H1 (cell line): Measurements from ENCODE around the gene RTKN2. TPM values are rescaled to one million over a fixed set of nuclear protein-coding genes. Genes with fewer than 3 reads are reported as not detected.

Experiments
- CTCF ChIA-PET: fragments of 300-600 bp; sonication (Branson Sonifier 250); formaldehyde crosslinking; loops from one replicate; lab custom pipeline; 2021; ENCODE audit not compliant: partially characterized antibody; lab: Charles Lee
- POLR2A ChIA-PET: fragments of 300-600 bp; sonication (Branson Sonifier 250); formaldehyde crosslinking; loops from one replicate; lab custom pipeline; 2021; ENCODE audit warnings: inconsistent platforms; ENCODE audit not compliant: partially characterized antibody; lab: Charles Lee
- DNase-seq, 2 experiments: peaks; one replicate each; pipeline versions ENCODE4 v3.0.0 to v3.0.0-alpha.2; 2010 to 2022; ENCODE audit warnings: low spot score in 2 of 2, low read depth in 1 of 2, mixed read lengths in 1 of 2
- FAIRE-seq: peaks from 2 replicates; lab custom pipeline; 2011; peaks lifted over from hg19 to GRCh38; lab: Jason Lieb, UNC
- H2AFZ ChIP-seq: 2 replicates; pipeline ENCODE4 v1.8.1; 2012; ENCODE audit warnings: low read length, inconsistent platforms
- H2AK5ac ChIP-seq: 2 replicates; pipeline ENCODE4 v1.6.1; 2013; ENCODE audit warnings: low read depth, low read length
- H2BK120ac ChIP-seq: replicated peaks from 2 replicates; pipeline ENCODE3; 2013; ENCODE audit warnings: low read depth, low read length, inconsistent platforms
- H2BK12ac ChIP-seq: 2 replicates; pipeline ENCODE4 v1.6.1; 2013; ENCODE audit warnings: low read depth, low read length
- H2BK15ac ChIP-seq: 2 replicates; pipeline ENCODE4 v1.6.1; 2013; ENCODE audit warnings: low read length
- H2BK20ac ChIP-seq: 2 replicates; pipeline ENCODE4 v1.6.1; 2013; ENCODE audit warnings: low read length
- H2BK5ac ChIP-seq: 2 replicates; pipeline ENCODE4 v1.6.1; 2013; ENCODE audit warnings: low read depth, low read length
- H3K14ac ChIP-seq: 2 replicates; pipeline ENCODE4 v1.6.1; 2013; ENCODE audit warnings: inconsistent platforms; ENCODE audit not compliant: insufficient read length
- H3K18ac ChIP-seq: 2 replicates; pipeline ENCODE4 v1.6.1; 2013; ENCODE audit warnings: low read length; ENCODE audit errors: extremely low read depth
- H3K23ac ChIP-seq: 2 replicates; pipeline ENCODE4 v1.6.1; 2013; ENCODE audit warnings: inconsistent platforms; ENCODE audit not compliant: insufficient read length
- H3K23me2 ChIP-seq: 2 replicates; pipeline ENCODE4 v1.6.1; 2013; ENCODE audit warnings: low read depth, low read length
- H3K27ac ChIP-seq: 2 replicates; pipeline ENCODE4 v1.6.1; 2011; ENCODE audit warnings: low read depth, low read length, inconsistent platforms
- H3K27me3 ChIP-seq, 4 experiments: replicated peaks in 1 of 4; 1 replicate in 1 of 4; 2 replicates in 3 of 4; pipeline versions ENCODE4 v1.6.1 to v1.8.1; 2011 to 2013; ENCODE audit warnings: low read length in 3 of 4, mild to moderate bottlenecking in 3 of 4, inconsistent platforms in 2 of 4, mixed read lengths in 2 of 4, moderate library complexity in 1 of 4; ENCODE audit not compliant: control insufficient read depth in 3 of 4, insufficient read depth in 3 of 4; ENCODE audit errors: extremely low read depth in 1 of 4
- H3K36me3 ChIP-seq, 4 experiments: 2 replicates each; pipeline versions ENCODE4 v1.6.1 to v1.8.1; 2011 to 2013; ENCODE audit warnings: mild to moderate bottlenecking in 4 of 4, low read length in 3 of 4, moderate library complexity in 2 of 4, control low read depth in 1 of 4, inconsistent platforms in 1 of 4; ENCODE audit not compliant: insufficient read depth in 4 of 4, control insufficient read depth in 2 of 4
- H3K4ac ChIP-seq: replicated peaks from 2 replicates; pipeline ENCODE3; 2013; ENCODE audit warnings: low read length, low read depth, mixed read lengths, inconsistent platforms; ENCODE audit not compliant: insufficient read length
- H3K4me1 ChIP-seq, 4 experiments: replicated peaks in 1 of 4; 1 replicate in 1 of 4; 2 replicates in 3 of 4; pipeline versions ENCODE4 v1.6.1 to v1.8.1; 2011 to 2013; ENCODE audit warnings: low read length in 3 of 4, inconsistent platforms in 2 of 4, mixed read lengths in 1 of 4; ENCODE audit not compliant: insufficient read depth in 4 of 4, control insufficient read depth in 3 of 4
- H3K4me2 ChIP-seq, 2 experiments: 2 replicates each; pipeline versions ENCODE4 v1.6.1 to v1.8.1; 2011 to 2013; ENCODE audit warnings: low read depth in 2 of 2, low read length in 2 of 2, control low read depth in 1 of 2, inconsistent platforms in 1 of 2, mild to moderate bottlenecking in 1 of 2; ENCODE audit not compliant: insufficient read depth in 1 of 2
- H3K4me3 ChIP-seq, 4 experiments: fragments of 200-600, 300-600 bp in 1 of 4; sonication (generic), shearing (Covaris generic), sonication (Bioruptor Twin) in 1 of 4; 2 replicates each; pipeline versions ENCODE4 v1.5.1 to v1.8.1; 2011 to 2016; ENCODE audit warnings: low read length in 4 of 4, low read depth in 3 of 4, control low read depth in 2 of 4, inconsistent platforms in 2 of 4, mild to moderate bottlenecking in 2 of 4, mixed read lengths in 1 of 4, moderate library complexity in 1 of 4; ENCODE audit not compliant: insufficient read depth in 2 of 4; ENCODE audit errors: extremely low read depth in 1 of 4
- H3K56ac ChIP-seq: replicated peaks from 2 replicates; pipeline ENCODE3; 2013; ENCODE audit warnings: low read depth, mild to moderate bottlenecking, mixed read lengths, low read length, inconsistent platforms; ENCODE audit not compliant: insufficient read length
- H3K79me1 ChIP-seq: 2 replicates; pipeline ENCODE4 v1.6.1; 2013; ENCODE audit warnings: low read depth, low read length, control low read depth
- H3K79me2 ChIP-seq, 2 experiments: 2 replicates each; pipeline versions ENCODE4 v1.6.1 to v1.8.1; 2012 to 2013; ENCODE audit warnings: low read length in 2 of 2, mild to moderate bottlenecking in 2 of 2, inconsistent platforms in 1 of 2; ENCODE audit not compliant: insufficient read depth in 2 of 2, control insufficient read depth in 1 of 2
- H3K9ac ChIP-seq, 4 experiments: replicated peaks in 1 of 4; 1 replicate in 1 of 4; 2 replicates in 3 of 4; pipeline versions ENCODE4 v1.6.1 to v1.8.1; 2011 to 2013; ENCODE audit warnings: low read depth in 3 of 4, low read length in 3 of 4, control low read depth in 2 of 4, mild to moderate bottlenecking in 2 of 4, moderate library complexity in 2 of 4, inconsistent platforms in 1 of 4; ENCODE audit errors: extremely low read depth in 1 of 4
- H3K9me3 ChIP-seq, 2 experiments: 2 replicates each; pipeline versions ENCODE4 v1.6.1 to v1.8.1; 2012 to 2013; ENCODE audit warnings: mild to moderate bottlenecking in 2 of 2, moderate library complexity in 2 of 2, control low read depth in 1 of 2, inconsistent platforms in 1 of 2, low read depth in 1 of 2, low read length in 1 of 2, mixed read lengths in 1 of 2; ENCODE audit not compliant: insufficient read depth in 2 of 2
- H4K20me1 ChIP-seq, 2 experiments: replicated peaks in 1 of 2; 2 replicates each; pipeline versions ENCODE3 to v1.8.1; 2011 to 2013; ENCODE audit warnings: inconsistent platforms in 2 of 2, low read length in 2 of 2, mild to moderate bottlenecking in 1 of 2; ENCODE audit not compliant: insufficient read depth in 2 of 2, control insufficient read depth in 1 of 2
- H4K5ac ChIP-seq: 2 replicates; pipeline ENCODE4 v1.6.1; 2013; ENCODE audit warnings: low read length, low read depth, mixed read lengths, inconsistent platforms; ENCODE audit not compliant: insufficient read length
- H4K8ac ChIP-seq: 2 replicates; pipeline ENCODE4 v1.8.0; 2013; ENCODE audit warnings: mild to moderate bottlenecking, moderate library complexity, low read length, inconsistent platforms; ENCODE audit not compliant: insufficient read depth; ENCODE audit errors: extremely low read depth
- H4K91ac ChIP-seq: replicated peaks from 2 replicates; pipeline ENCODE3; 2013; ENCODE audit warnings: low read length, mixed read lengths, inconsistent platforms; ENCODE audit not compliant: insufficient read length
- CBX5 ChIP-seq: fragments of 300-800, 300-1000 bp; sonication (generic); IDR thresholded peaks from 2 replicates; pipeline ENCODE4 v1.7.1; 2016; ENCODE audit warnings: antibody characterized with exemption, low read length, low read depth
- CBX8 ChIP-seq: fragments of 300-800, 300-1000 bp; sonication (generic); IDR thresholded peaks from 2 replicates; pipeline ENCODE4 v1.7.1; 2016; ENCODE audit warnings: low read depth, low read length, borderline replicate concordance
- CHD2 ChIP-seq: IDR thresholded peaks from 2 replicates; pipeline ENCODE4 v1.6.1; 2012; ENCODE audit warnings: low read length, improper control_type of control experiment
- EGR1 ChIP-seq: IDR thresholded peaks from 2 replicates; pipeline ENCODE4 v1.6.1; 2011; ENCODE audit warnings: low read depth, low read length, borderline replicate concordance
- JUN ChIP-seq: IDR thresholded peaks from 2 replicates; pipeline ENCODE4 v1.6.1; 2011; ENCODE audit warnings: low read depth, mild to moderate bottlenecking, improper control_type of control experiment, low read length
- JUND ChIP-seq: IDR thresholded peaks from 2 replicates; pipeline ENCODE4 v1.6.1; 2011; ENCODE audit warnings: mild to moderate bottlenecking, improper control_type of control experiment, low read length
- KDM1A ChIP-seq: fragments of 200-600, 300-600 bp; sonication (generic); IDR thresholded peaks from 2 replicates; pipeline ENCODE4 v1.7.1; 2016; ENCODE audit warnings: mild to moderate bottlenecking, low read length, borderline replicate concordance
- KDM4A ChIP-seq: IDR thresholded peaks from one replicate; pipeline ENCODE4 v1.7.1; 2012; ENCODE audit warnings: low read depth, mild to moderate bottlenecking, moderate library complexity, low read length, inconsistent platforms; ENCODE audit not compliant: severe bottlenecking
- POU5F1 ChIP-seq: IDR thresholded peaks from 2 replicates; pipeline ENCODE4 v1.6.1; 2011; ENCODE audit warnings: low read depth, mild to moderate bottlenecking, low read length, moderate library complexity
- SIRT6 ChIP-seq: IDR thresholded peaks from one replicate; pipeline ENCODE4 v1.7.1; 2012; ENCODE audit warnings: low read length, inconsistent platforms
- SUZ12 ChIP-seq: fragments of 200-600 bp; sonication (generic); IDR thresholded peaks from 2 replicates; pipeline ENCODE4 v1.6.1; 2012; ENCODE audit warnings: mild to moderate bottlenecking, inconsistent platforms, low read length, moderate library complexity, mixed read lengths
- TAF1 ChIP-seq: IDR thresholded peaks from 2 replicates; pipeline ENCODE4 v1.6.1; 2011; ENCODE audit warnings: mild to moderate bottlenecking, low read depth, low read length
- whole genome bisulfite sequencing, 2 experiments: shearing (Covaris generic) in 1 of 2; methylation state at CpG; one replicate each; pipeline versions ENCODE4 v1.1.6 to v1.1.7; 2013 to 2015; ENCODE audit warnings: low lambda C conversion rate in 2 of 2, mixed read lengths in 2 of 2, inconsistent platforms in 1 of 2, low coverage in 1 of 2, missing lambda C conversion rate in 1 of 2; ENCODE audit not compliant: insufficient replicate concordance in 2 of 2, insufficient coverage in 1 of 2, insufficient read length in 1 of 2; ENCODE audit errors: extremely low coverage in 1 of 2, missing lambda C conversion rate in 1 of 2; 5-methylcytosine and 5-hydroxymethylcytosine counted together
- polyA plus RNA-seq, 7 experiments: library from polyadenylated mRNA; depleted of rRNA in 3 of 7; stranded (reverse) in 5 of 7; unstranded in 2 of 7; fragments of >200 nt in 5 of 7; fragments of 200-250 nt in 2 of 7; gene quantifications; 1 replicate in 5 of 7; 2 replicates in 1 of 7; 4 replicates in 1 of 7; pipeline versions ENCODE4 v1.2.1 to v1.2.3, GENCODE V29; 2011 to 2013; ENCODE audit warnings: missing spikeins in 2 of 7, mixed read lengths in 2 of 7
- total RNA-seq: library from RNA; stranded (reverse); fragmentation: NEBNext Ultra II Directional; extraction: Animal tissue kit (Norgen Biotek cat#: 25700); gene quantifications from 2 replicates; pipeline ENCODE4 v1.2.1, GENCODE V29; 2021
- TF ChIP-seq, protein P1 (sequence below): IDR thresholded peaks from 2 replicates; pipeline ENCODE4 v1.6.1; 2012; ENCODE audit warnings: low read length, inconsistent platforms

RTKN2 gene
- total and polyA plus RNA-seq, 2 of the 8 experiments (the other 6 are each of a cell fraction or from before 2014, with no cell fraction given) = 5.1 to 24.6 TPM

- peaks cover 0 to 15% (median 6%) of the 10 kb centered on the region in 4 experiments; a peak in 6 of 8 replicates for H3K36me3 ChIP-seq
- no peak overlapping the region for H3K27ac ChIP-seq
- no peak for DNase-seq
- peaks cover 1% of the 10 kb centered on the region in 2 experiments for H4K20me1 ChIP-seq
- H2BK15ac ChIP-seq = no peak overlapping the region
- no peak overlapping the region for H2AFZ ChIP-seq
- H3K14ac ChIP-seq = no peak overlapping the region
- H3K9me3 ChIP-seq = no peaks in the 10 kb centered on the region
- H3K79me1 ChIP-seq = no peaks in the 10 kb centered on the region; the same call in 1 of the 2 replicates
- H2BK12ac ChIP-seq = no peak overlapping the region
- no peak overlapping the region for H2AK5ac ChIP-seq
- no peak overlapping the region for H2BK120ac ChIP-seq
- H3K27me3 ChIP-seq = no peaks in the 10 kb centered on the region
- FAIRE-seq = no peak
- WGBS, 2 experiments = 92% methylated on average over 3 of the region's 3 CpGs; no CpG with 5 or more reads in 1 of the 2 experiments
- H4K8ac ChIP-seq = no peak overlapping the region
- H3K79me2 ChIP-seq = peaks cover 0 to 55% of the 10 kb centered on the region in 2 experiments; a peak in 2 of 4 replicates
- H3K4ac ChIP-seq = no peak overlapping the region
- H4K91ac ChIP-seq = no peak overlapping the region
- H3K23me2 ChIP-seq = no peaks in the 10 kb centered on the region
- POLR2A ChIA-PET = no interaction called here
- no peak overlapping the region for H3K23ac ChIP-seq
- H3K4me3 ChIP-seq = no peak overlapping the region
- H4K5ac ChIP-seq = no peak overlapping the region
- no peak overlapping the region for H3K4me2 ChIP-seq
- H2BK20ac ChIP-seq = no peak overlapping the region
- H2BK5ac ChIP-seq = no peak overlapping the region
- CTCF ChIA-PET = no interaction called here
- no peak overlapping the region for H3K56ac ChIP-seq
- no peak overlapping the region for H3K18ac ChIP-seq
- H3K4me1 ChIP-seq = no peaks in the 10 kb centered on the region
- H3K9ac ChIP-seq = no peak overlapping the region
- no peak for TF ChIP-seq CBX8
- no peak for TF ChIP-seq CHD2
- TF ChIP-seq, protein P1, sequence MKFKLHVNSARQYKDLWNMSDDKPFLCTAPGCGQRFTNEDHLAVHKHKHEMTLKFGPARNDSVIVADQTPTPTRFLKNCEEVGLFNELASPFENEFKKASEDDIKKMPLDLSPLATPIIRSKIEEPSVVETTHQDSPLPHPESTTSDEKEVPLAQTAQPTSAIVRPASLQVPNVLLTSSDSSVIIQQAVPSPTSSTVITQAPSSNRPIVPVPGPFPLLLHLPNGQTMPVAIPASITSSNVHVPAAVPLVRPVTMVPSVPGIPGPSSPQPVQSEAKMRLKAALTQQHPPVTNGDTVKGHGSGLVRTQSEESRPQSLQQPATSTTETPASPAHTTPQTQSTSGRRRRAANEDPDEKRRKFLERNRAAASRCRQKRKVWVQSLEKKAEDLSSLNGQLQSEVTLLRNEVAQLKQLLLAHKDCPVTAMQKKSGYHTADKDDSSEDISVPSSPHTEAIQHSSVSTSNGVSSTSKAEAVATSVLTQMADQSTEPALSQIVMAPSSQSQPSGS = no peak
- no peak for TF ChIP-seq JUND
- TF ChIP-seq JUN = no peak
- TF ChIP-seq SUZ12 = no peak
- TF ChIP-seq SIRT6 = no peak
- no peak for TF ChIP-seq TAF1
- TF ChIP-seq EGR1 = no peak
- TF ChIP-seq KDM4A = no peak
- TF ChIP-seq POU5F1 = no peak
- no peak for TF ChIP-seq CBX5
- no peak for TF ChIP-seq KDM1A
Observed at GRCh38 chr10:62258926-62259325, 9.7 kb downstream of the RTKN2 start.
